Measurements from ENCODE around the gene CFAP43. TPM values are rescaled to one million over a fixed set of nuclear protein-coding genes. Genes with fewer than 3 reads are reported as not detected.

CFAP43 gene
- total RNA-seq, 2 experiments from 2014 or later, result not detected

DNA sequence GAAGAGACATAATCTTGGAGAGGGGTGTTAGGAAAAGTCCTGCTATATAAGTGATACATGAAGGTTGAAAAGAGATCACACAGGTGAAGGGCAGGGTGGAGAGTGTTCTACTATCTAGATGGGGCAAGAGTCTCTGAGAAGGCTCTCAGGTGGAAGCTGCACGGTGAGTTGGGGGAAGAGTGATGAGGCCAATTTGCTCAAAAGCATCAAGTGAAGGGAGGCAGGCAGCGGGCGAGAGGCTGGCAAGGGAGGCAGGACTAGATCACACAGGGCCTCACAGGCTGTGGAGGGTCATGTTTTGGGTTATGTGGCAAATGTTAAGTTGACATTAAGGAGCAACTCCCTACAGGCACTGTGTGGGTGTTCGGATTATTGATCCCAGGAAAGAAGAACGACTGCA lies 143.9 kb downstream of the CFAP43 start:
- H3K27me3 Mint-ChIP-seq, result peaks cover 4% of the 10 kb centered on the region
- H3K36me3 Mint-ChIP-seq, result no peaks in the 10 kb centered on the region

DNA sequence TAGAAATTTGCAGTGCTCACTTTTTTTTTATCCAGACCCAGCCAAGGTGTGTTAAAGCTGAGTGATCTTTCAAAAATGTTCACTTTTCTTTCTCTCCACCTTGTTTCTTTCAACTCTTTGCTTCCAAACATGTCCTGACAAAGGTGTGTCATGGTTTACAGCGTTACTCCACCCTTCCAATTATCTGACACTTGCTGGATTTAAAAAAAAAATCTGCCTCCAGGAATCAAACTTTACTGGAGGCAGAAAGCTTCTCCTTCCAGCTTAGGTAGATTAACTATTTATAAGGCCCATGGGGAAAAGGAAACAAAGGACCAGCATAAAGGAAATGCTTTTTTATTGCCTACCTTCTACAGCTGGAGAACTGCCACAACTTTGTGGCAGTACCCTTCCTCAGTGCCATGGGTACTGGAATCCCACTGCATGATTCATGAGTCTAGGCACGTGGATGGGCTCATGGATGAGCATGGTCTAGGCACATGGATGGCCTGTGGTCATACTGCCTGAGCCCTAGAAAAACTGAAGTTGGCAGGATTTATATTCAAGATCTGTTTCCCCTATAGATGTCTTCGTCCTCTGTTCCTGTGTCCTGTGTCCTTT lies 146.3 kb downstream of the CFAP43 start, which contains the start of gene COL17A1:
Gene COL17A1 (minus strand): TSS at position 80 of the 600 bp plus-strand sequence. CDS start 5,207 bp downstream, outside the sequence.
- Mint-ChIP-seq H3K36me3 (no peaks in the 10 kb centered on the region), H3K9me3 (no peaks in the 10 kb centered on the region), H3K4me3 (no peak within 1 kb of the TSS), H3K27ac (no peak within 1 kb of the TSS), H3K27me3 (peaks cover 1% of the 10 kb centered on the region), H3K4me1 (no peaks in the 10 kb centered on the region)
- no peak for DNase-seq

More for the DNA sequence above, 143.9 kb downstream of the CFAP43 start:
- no peak overlapping the region for H3K27ac Mint-ChIP-seq
- H3K9me3 Mint-ChIP-seq, result peaks cover 2% of the 10 kb centered on the region
- H3K4me3 Mint-ChIP-seq, result no peak overlapping the region
- H3K4me1 Mint-ChIP-seq, result no peaks in the 10 kb centered on the region
- DNase-seq, result no peak

DNA sequence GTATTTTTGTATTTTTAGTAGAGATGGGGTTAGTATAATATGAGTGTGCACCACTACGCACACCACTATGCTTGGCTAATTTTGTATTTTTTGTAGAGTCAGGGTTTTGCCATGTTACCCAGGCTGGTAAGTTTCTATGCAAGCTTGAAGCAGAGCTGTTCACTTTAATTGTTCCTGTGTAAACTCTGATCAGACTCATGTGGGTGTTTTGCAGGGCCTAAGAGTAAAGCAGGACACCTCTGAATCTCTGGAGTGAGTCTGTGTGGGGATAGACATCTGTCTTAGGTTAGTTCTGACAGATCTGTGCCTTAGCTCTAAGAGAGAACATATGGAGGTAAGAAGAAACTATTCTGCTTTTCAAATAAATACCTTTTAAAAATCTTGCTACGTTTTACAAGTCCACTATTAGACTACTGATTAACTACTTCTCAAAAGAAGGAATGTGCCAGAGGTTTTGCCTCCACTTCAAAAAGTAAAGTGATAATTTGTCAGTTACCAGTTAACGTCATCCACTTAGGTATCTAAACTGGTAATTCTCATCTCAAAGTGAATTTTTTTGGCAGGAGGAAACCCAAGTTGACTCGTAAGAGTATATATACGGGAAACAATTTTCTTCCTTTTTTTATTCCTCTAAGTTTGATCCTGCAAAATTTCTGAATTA lies 147.6 kb downstream of the CFAP43 start:
- H3K27ac Mint-ChIP-seq, result no peak overlapping the region
- H3K36me3 Mint-ChIP-seq, result no peaks in the 10 kb centered on the region
- no peaks in the 10 kb centered on the region for H3K4me1 Mint-ChIP-seq
- no peak overlapping the region for H3K4me3 Mint-ChIP-seq
- no peak for DNase-seq
- no peaks in the 10 kb centered on the region for H3K27me3 Mint-ChIP-seq
- no peaks in the 10 kb centered on the region for H3K9me3 Mint-ChIP-seq

DNA sequence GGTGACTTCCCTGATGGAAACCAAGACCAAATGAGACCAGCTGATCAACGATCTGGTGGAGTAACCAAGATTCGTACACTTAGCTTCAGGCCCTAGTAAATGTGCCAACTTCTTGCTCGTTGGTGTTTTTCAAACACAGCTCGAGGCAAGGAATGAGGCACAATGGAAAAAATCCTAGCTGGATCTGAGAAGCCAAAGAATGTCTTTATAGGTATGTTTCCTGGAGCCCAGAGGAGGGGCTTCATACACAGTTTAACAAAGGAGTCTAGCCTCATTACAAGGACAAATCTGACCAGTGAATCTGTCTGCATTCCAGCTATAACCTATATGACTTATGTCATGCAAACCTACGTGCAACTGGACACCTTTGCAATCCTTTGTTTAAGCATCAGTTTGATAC lies 150.2 kb downstream of the CFAP43 start:
- Mint-ChIP-seq H3K27me3 (no peaks in the 10 kb centered on the region), H3K36me3 (no peaks in the 10 kb centered on the region), H3K4me1 (no peaks in the 10 kb centered on the region), H3K27ac (no peak overlapping the region), H3K9me3 (no peaks in the 10 kb centered on the region), H3K4me3 (no peak overlapping the region)
- DNase-seq, result no peak

DNA sequence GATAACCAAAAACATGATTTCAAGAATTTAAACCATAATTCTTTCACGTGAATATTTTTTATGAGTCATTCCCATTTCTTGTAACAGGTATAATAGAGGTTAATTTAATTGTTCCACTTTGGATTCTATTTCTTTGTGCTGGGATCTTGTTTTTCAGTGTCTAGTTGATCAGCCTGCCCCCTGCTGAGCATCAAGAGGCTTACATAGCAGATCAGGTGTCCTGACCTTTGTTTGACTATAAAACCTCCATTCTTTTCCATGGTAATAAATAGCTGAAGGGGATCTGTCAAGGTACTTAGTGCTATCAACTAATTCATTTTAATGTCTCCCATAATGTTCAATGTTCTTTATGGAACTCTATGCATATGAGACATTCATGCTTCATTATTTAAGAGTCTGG lies 151.4 kb downstream of the CFAP43 start:
- Mint-ChIP-seq H3K4me1 (no peaks in the 10 kb centered on the region), H3K36me3 (no peaks in the 10 kb centered on the region), H3K27me3 (no peaks in the 10 kb centered on the region), H3K27ac (no peak overlapping the region), H3K9me3 (no peaks in the 10 kb centered on the region), H3K4me3 (no peak overlapping the region)
- no peak for DNase-seq

Other genes starting within 250 kb of the CFAP43 start
- not detected for gene COL17A1, start 146.5 kb downstream of the CFAP43 start, total RNA-seq
- 10 to 100 TPM; 17.6 to 19.6 TPM for gene SFR1, start 110.2 kb downstream of the CFAP43 start, total RNA-seq
- 100 to 1,000 TPM; 148 to 153 TPM for gene GSTO1, start 22.5 kb upstream of the CFAP43 start, total RNA-seq
- gene GSTO2, start 36.8 kb upstream of the CFAP43 start, total RNA-seq, result 1 to 10 TPM; 1.5 to 2.5 TPM
- 10 to 100 TPM; 18.8 to 19.4 TPM for gene ITPRIP, start 106.1 kb upstream of the CFAP43 start, total RNA-seq
- gene CFAP58, start 121.5 kb upstream of the CFAP43 start, total RNA-seq, result under 1 TPM; 0.34 to 0.41 TPM

All from activated naive CD8-positive, alpha-beta T cell treated with anti-CD3 and anti-CD28 coated beads for 36 hours (primary cell).